Activated T-cell treated with anti-CD3 and anti-CD28 coated beads for 4 hours (primary cell): Measurements from ENCODE around the gene SPINK2.

Source experiments
- DNase-seq: peaks from one replicate; pipeline ENCODE4 v3.0.0-alpha.2; 2020

SPINK2 gene

DNA sequence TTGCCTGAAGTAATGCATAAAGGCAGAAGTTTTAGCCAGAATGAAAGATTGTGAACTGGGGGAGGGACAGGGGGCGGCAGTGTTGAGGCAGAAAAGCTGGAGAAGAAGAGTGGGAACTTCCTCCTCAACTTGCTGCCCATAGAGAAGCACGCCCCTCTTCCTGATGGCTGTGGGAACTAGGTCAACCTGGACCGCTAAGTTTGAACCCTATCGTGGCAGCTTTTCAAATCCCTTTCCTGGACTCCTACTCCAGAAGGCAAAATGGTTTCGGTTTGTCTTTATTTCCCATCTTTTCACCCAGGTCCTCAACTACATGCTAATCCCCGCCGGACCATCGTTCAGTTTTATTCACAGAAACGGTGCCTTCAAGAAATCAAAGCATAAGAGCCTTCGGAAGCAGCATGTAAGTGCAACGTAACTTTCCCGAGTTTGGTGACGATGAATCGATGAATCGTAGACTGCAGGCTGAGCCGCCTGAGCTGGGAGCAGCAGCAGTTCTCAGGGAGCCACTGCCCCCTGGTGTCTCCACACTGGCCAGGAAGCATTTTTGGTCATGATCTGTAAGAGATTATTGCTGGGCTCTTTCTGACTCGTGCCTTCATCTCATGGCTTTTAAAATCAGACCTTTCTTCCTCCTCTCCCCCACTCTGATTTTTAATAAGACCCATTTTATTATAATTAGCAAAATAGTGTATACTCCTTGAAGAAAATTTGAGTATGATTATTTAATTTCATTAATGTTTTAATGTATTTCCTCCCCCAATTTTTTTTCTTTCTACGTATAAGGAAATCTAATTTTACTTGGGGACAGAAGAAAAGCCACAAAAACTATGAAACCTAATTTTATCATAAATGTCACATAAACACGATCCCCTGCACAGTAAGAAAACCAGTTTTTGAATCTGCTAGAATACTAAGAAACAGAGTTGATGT is 21.4 kb downstream of the SPINK2 start:
- DNase-seq, result peak; percentile 72

- DNase-seq, result no peak
These were observed 22.2 kb downstream of the SPINK2 start for GRCh38 chr4:56799161-56799759.

- no peak for DNase-seq
These were observed 25.3 kb downstream of the SPINK2 start for GRCh38 chr4:56796211-56796610.

- no peak for DNase-seq
These were observed 30.2 kb downstream of the SPINK2 start for GRCh38 chr4:56791316-56791715.

GRCh38 chr4:56790691-56791091 is 30.8 kb downstream of the SPINK2 start:
- no peak for DNase-seq

DNA sequence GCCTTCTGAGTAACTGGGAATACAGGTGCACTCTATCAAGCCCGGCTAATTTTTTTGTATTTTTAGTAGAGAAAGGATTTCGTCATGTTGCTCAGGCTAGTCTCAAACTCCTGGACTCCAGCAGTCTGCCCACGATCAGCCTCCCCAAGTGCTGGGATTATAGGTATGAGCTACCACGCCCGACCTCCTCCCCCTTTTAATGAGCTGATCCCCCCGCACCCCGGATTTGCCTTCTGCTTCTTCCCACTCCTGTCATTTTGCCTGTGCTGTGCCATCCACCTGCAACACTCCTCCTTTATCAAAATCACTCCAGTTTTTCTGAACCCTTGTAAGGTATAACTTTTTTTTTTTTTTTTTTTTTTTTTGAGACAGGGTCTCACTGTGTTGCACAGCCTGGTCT is 33.4 kb downstream of the SPINK2 start:
- DNase-seq, result no peak

DNA sequence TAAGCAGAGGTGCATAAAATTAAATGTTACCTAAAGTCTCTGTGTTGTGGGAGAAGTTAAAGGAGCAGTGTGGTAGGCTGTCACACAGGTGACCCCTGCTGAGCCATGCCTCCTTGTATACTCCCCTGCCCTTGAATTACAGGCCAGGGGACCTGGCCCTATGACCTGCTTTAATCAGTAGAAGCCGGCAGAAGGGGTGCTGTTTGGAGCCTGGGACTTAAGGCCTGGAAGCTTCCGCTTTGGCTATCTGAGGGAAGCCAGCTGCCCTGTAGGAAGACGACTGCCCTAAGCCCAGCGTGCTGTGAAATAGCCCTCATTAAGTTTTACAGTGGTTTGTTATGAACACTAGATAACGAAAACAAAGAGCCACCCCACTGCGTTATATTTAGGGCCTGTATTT is 34.1 kb downstream of the SPINK2 start:
- no peak for DNase-seq

DNA sequence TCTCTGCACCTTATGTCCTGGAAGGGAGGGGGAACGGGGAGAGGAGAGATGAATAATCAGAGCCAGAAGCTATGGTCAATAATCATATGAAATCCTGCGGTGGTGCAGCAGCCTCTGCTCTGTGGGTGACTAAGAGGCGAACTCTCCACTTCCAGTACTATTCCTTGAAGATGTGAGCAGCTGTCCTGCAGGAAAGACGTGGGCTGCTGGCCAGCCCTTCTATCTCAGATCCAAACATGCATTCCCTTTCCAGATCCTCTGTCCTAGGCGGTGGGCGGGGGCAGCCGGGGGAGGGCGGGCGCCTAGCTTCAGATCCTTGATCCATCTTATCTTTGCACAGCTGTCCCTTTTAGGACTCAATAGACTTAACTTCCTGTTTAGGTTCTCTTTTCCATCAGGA is 34.5 kb downstream of the SPINK2 start:
- DNase-seq, result no peak

GRCh38 chr4:56783986-56784385 is 37.5 kb downstream of the SPINK2 start:
- DNase-seq, result no peak

GRCh38 chr4:56782019-56782418 is 39.5 kb downstream of the SPINK2 start:
- no peak for DNase-seq

GRCh38 chr4:56773346-56773745 is 48.2 kb downstream of the SPINK2 start:
- no peak for DNase-seq

- no peak for DNase-seq
These were observed 49.4 kb downstream of the SPINK2 start for GRCh38 chr4:56772134-56772533.

DNA sequence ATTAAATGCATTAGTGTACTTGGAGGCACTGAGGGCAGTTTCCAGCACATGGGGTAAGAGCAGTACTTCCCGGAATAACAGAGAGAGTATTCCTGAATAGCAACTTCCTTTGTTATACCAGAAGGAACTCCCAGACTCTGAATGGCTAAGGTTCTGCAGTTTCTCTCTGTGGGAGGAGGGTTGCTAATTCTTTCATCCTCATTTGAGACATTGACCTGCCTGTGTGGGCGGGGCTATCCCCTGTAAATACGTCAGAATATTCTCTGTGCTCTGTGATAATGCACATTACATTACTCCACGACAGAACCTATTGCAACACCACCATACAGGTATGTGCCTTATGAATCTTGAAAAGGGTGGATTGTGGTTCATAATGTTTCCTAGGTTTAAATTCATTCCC is 52.7 kb downstream of the SPINK2 start:
- DNase-seq, result no peak

GRCh38 chr4:56768316-56768715 is 53.2 kb downstream of the SPINK2 start:
- DNase-seq, result no peak

GRCh38 chr4:56767567-56767966 is 53.9 kb downstream of the SPINK2 start:
- DNase-seq, result no peak

DNA sequence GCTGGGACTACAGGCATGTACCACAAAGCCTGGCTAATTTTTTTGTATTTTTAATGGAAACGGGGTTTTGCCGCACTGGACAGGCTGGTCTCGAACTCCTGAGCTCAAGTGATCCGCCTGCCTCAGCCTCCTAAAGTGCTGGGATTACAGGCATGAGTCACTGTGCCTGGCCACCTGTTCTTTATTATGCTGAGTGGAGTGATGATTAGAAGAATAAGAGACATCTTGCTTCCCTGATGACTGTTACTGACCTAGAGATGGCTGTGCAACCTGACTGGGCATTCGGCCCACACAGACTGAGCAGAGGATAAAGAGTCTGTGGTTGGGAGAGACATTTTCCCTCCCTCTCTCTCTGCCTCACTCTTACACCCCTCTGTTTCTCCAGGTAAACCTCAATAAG is 56.7 kb downstream of the SPINK2 start:
- no peak for DNase-seq

- DNase-seq, result no peak
These were observed 57.3 kb downstream of the SPINK2 start for GRCh38 chr4:56764223-56764622.

- no peak for DNase-seq
These were observed 58.8 kb downstream of the SPINK2 start for GRCh38 chr4:56762484-56763250.

- DNase-seq, result no peak
These were observed 61.3 kb downstream of the SPINK2 start for GRCh38 chr4:56760183-56760582.
